Left ventricle myocardium inferior (tissue), 1 donor: ENCODE measurements around the gene UQCR10. TPM values are rescaled to one million over a fixed set of nuclear protein-coding genes. Genes with fewer than 3 reads are reported as not detected.

Experiments
- DNase-seq: peaks from one replicate; pipeline ENCODE4 v3.0.0-alpha.2; 2020
- H3K27ac ChIP-seq: fragments of 200-600 bp; replicated peaks from 2 replicates; pipeline ENCODE4 v1.8.0; 2021
- H3K27me3 ChIP-seq: fragments of 200-600 bp; 2 replicates; pipeline ENCODE4 v1.8.0; 2021; ENCODE audit warnings: low read depth
- H3K36me3 ChIP-seq: fragments of 200-600 bp; 2 replicates; pipeline ENCODE4 v1.8.0; 2021
- H3K4me1 ChIP-seq: fragments of 200-600 bp; 2 replicates; pipeline ENCODE4 v1.8.0; 2021
- H3K4me3 ChIP-seq: fragments of 200-600 bp; 2 replicates; pipeline ENCODE4 v1.8.0; 2021; ENCODE audit warnings: mild to moderate bottlenecking, moderate library complexity
- H3K9me3 ChIP-seq: fragments of 200-600 bp; replicated peaks from 2 replicates; pipeline ENCODE4 v1.8.0; 2021
- CTCF ChIP-seq: fragments of 200-600 bp; IDR thresholded peaks from 2 replicates; pipeline ENCODE4 v1.8.0; 2021; ENCODE audit warnings: antibody characterized with exemption, mild to moderate bottlenecking, borderline replicate concordance
- intact Hi-C: fragments of 100-400 bp; cut with micrococcal nuclease; formaldehyde crosslinking; loops from one replicate; pipeline ENCODE4 v1.11.0; 2022
- total RNA-seq: library from RNA; stranded (reverse); fragmentation: NEBNext Ultra II Directional; extraction: Animal tissue kit (Norgen Biotek cat#: 25700); gene quantifications from one replicate; pipeline ENCODE4 v1.2.1, GENCODE V29; 2021
- donor health status: DM: no; HTN: yes; CAD: no; lungs with severe emphysema.

The UQCR10 gene
- total RNA-seq, 1 donor from 2014 or later = 403 TPM

- H3K36me3 ChIP-seq = peaks cover 35% of the 10 kb centered on the region
- H3K4me1 ChIP-seq = peaks cover 8% of the 10 kb centered on the region
- intact Hi-C loops = no loop called here
- H3K27me3 ChIP-seq = no peaks in the 10 kb centered on the region
- DNase-seq = peak; percentile 28
- H3K27ac ChIP-seq = no peak overlapping the region
- TF ChIP-seq CTCF = no peak
- no peak overlapping the region for H3K4me3 ChIP-seq
- no peaks in the 10 kb centered on the region for H3K9me3 ChIP-seq
These were observed 33.6 kb upstream of the UQCR10 start for GRCh38 chr22:29733362-29734201.

- no peak for DNase-seq
- Histone ChIP-seq H3K36me3 (peaks cover 40% of the 10 kb centered on the region), H3K4me3 (no peak overlapping the region), H3K27me3 (no peaks in the 10 kb centered on the region), H3K27ac (no peak overlapping the region), H3K4me1 (peaks cover 8% of the 10 kb centered on the region), H3K9me3 (no peaks in the 10 kb centered on the region)
- TF ChIP-seq CTCF = no peak
- intact Hi-C loops = no loop called here
These were observed 32.8 kb upstream of the UQCR10 start for GRCh38 chr22:29734406-29734805.

GRCh38 chr22:29734838-29735237 lies 32.3 kb upstream of the UQCR10 start:
- no peaks in the 10 kb centered on the region for H3K9me3 ChIP-seq
- peaks cover 45% of the 10 kb centered on the region for H3K36me3 ChIP-seq
- H3K27ac ChIP-seq = no peak overlapping the region
- intact Hi-C loops = no loop called here
- no peak for DNase-seq
- no peaks in the 10 kb centered on the region for H3K27me3 ChIP-seq
- H3K4me1 ChIP-seq = peaks cover 8% of the 10 kb centered on the region
- H3K4me3 ChIP-seq = no peak overlapping the region
- no peak for TF ChIP-seq CTCF

GRCh38 chr22:29735416-29735815 lies 31.8 kb upstream of the UQCR10 start:
- no peak for DNase-seq
- H3K36me3 ChIP-seq = peaks cover 47% of the 10 kb centered on the region
- H3K4me1 ChIP-seq = peaks cover 8% of the 10 kb centered on the region
- no peaks in the 10 kb centered on the region for H3K27me3 ChIP-seq
- TF ChIP-seq CTCF = no peak
- intact Hi-C loops = no loop called here
- no peak overlapping the region for H3K4me3 ChIP-seq
- H3K27ac ChIP-seq = no peak overlapping the region
- H3K9me3 ChIP-seq = no peaks in the 10 kb centered on the region

GRCh38 chr22:29737251-29738117 lies 29.7 kb upstream of the UQCR10 start:
- Histone ChIP-seq H3K27ac (no peak overlapping the region), H3K9me3 (no peaks in the 10 kb centered on the region), H3K27me3 (no peaks in the 10 kb centered on the region), H3K4me3 (no peak overlapping the region), H3K36me3 (peaks cover 57% of the 10 kb centered on the region), H3K4me1 (peaks cover 8% of the 10 kb centered on the region)
- intact Hi-C loops = no loop called here
- no peak for TF ChIP-seq CTCF
- peak; percentile 22 for DNase-seq
